AG20443 (cell line): Measurements from ENCODE around the gene TAF3.

ENCODE experiments used
- DNase-seq: peaks from one replicate; pipeline ENCODE4 v3.0.0; 2012; ENCODE audit warnings: low spot score, mixed read lengths

Gene TAF3

GRCh38 chr10:8034466-8035005 lies 216.2 kb downstream of the TAF3 start:
- peak; percentile 21 for DNase-seq

DNA sequence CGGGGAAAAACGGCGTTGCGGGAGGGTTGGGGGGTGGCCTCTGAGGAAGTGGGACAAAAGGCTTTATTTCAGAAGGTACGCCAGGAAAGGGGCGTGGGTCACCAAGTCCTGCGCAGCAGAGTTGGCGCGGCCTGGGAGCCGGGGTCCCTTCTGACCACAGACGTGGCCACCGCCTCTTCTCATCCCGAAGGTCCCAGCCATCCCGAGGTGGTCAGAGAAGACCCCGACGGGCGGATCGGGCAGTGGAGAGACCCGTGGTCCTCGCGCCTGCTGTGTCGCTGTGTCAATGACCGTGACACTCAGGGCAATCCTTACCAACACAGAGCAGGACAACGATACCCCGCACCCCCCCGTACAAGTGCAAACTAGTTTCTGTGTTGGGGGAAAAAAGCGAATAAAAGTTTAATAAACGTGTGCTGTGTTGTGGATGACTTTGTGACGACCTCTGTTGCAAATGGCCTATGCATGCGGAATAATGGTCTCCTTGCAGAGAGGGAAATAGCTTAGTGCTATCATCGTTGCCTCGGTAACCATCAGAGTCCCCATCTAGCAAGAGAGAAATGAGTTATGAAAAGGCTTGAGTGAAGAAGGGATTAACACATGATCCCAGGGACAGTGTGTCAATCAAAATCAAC lies 216.8 kb downstream of the TAF3 start:
- DNase-seq: peak; percentile 6

DNA sequence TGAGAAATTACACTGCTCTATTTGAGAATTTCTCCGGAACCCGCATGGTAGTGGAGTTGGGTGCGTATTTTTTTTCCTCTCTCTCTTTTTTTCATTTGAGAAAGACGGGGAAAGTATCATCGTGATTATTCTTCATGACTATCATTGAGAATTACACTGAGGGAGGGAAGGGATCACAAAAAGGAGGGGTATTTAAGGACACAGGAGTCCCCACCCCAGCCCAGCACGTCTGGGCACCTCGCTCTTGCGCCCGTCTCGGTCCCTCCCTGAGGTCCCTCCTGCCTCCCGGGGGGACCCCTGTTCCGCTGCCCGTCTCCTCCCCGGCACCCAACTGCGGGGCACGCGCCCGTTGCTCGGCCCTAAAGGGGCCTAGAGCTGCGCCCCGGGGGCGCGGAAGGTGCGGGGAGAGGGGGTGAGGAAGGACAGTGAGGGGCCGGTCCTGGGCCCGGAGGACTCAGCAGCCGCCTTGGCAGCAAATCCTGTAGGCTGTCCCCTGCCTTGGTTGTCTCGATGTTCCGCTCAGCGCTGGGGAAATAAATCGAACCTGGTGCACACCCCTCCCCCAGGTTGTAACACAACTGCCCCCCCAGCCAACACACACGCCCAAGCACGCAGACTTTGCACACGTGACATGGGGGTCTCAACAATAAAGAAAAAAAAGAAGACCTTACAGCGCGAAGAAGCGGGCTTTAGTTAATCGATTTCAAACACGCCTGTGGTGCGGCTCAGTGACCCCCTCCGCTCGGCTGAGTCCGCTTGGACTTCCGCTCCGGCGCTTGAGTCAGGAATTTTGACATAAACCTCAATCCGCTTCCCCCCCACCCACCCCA lies 217.6 kb downstream of the TAF3 start:
- DNase-seq: peak; percentile 7

DNA sequence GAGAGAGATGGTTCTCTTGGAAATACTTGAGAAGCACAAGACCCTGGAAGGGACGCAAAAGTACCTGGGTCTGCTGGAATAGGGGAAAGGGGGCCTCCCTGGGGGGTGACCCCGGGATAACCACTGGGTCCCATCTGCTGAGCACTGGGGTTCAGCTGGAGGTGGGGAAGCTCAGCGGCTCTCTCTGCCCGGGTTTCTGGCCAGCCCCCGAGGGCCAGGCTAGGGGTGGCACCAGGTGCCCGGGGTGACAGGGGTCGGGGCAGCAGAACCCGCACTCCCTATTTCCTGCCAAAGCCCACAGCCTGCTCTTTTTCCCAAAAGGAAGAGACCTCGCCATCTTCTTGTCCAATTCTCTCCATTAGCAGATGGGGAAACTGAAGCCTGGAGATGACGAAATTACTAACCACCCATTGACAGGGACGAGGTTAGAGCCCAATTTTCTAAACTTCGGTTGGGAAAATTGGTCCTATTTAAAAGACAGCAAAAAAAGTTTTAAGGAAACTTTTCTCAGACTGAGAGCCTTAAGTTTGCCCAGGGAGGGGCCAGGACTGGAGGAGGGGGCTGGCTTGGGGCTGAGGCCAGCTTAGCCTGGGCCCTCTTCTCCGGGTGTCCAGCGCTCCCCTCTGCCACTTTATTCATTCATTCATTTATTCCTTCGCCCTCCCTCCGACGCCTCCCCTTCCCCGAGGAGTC lies 218.3 kb downstream of the TAF3 start:
- DNase-seq: peak; percentile 7

- DNase-seq: peak; percentile 14
Observed at GRCh38 chr10:8037199-8037801, 219.0 kb downstream of the TAF3 start.

DNA sequence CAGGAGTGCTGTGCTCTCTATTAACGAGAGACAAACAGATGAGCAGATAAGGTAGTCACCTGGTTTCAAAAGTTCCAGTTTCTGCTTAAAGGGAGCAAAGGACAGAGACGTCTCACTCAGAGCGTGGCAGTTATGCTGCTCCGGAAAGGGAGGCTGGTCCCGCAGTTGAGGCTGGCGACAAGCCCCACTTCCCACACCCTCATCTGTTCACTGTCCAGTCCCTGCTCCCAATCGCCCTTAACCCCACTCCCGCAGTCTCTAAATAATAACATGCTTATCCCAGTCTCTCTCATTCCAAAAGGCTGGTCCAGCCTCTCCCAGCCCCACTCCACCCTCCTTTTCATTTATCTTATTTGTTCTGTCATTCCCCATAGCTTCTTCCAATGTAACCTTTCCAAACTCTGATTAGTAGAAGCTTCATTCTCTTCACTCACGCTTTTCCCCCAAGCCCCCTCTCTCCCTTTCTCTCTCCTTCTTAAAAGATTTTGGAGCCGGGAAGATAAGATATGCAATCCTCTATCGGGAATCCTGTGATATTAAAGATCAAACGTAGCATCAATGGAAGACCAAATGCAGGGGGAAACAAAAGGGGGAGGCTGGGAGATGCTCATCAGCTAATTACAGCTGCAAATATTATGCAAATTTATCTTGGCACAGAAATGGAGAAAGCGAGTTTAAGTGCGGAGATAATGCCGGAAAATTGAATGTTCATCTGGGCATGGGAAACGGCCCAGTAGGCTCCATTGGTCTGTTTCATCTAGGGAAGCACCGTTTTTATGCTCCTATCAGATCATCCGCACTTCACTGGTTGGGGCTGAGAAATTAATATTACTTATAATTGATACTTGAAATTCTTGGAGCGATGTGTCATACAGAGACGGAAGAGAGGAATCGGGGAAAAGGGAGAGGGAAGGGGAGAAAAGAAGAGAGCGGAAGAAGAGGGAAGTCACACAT lies 219.9 kb downstream of the TAF3 start:
- peak; percentile 7 for DNase-seq

- DNase-seq: no peak
Observed at GRCh38 chr10:8039321-8039881, 221.1 kb downstream of the TAF3 start.

DNA sequence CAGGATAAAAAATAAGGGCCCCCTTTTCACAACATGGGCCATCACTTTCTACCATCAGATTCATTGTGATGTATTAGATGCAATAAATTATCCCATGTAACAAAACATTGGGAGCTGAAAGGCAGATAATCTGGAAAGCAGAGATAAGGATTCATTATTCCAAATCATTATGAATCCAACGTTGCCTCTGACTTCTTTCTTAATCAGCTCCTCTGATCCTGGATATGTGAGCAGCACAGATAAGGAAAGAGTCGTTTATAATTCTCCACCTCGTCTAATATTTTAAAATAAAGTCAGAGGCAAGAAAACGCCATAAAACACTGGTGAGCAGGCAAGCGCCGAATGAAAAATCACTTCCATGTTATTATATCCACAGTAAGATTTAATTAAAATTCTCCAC lies 222.3 kb downstream of the TAF3 start:
- DNase-seq: no peak

DNA sequence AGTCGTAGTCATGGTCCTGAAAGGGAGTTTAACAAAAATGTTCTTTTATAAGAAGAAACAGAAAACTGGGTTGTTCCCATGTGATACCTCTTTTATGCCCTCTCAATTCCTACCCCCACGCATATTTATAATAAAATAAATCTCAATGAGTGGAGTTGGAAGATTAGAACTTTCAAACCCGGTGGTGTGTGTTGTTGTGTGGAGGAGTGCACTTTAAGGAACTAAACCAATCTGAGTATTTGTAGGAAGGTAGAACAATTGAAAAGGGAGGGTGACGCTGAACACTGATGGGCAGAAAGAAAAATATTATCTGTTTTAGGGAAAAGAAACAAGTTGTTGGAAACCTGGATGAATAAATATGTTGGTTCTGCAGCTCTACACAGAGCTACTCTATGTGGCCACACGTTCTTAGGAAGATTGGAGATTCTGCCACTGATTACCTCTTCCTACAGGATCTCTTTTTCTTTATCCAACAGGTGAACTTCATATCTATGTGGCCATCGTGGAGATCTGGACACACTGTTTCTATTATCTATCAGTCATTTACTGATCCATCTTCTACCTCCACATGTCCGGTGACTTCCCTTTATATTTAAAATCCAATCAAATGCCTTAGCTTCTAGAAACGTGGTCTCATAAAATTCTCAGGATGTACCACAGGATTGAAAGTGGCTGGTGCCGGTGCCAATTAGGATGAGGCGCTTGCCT lies 223.1 kb downstream of the TAF3 start:
- no peak for DNase-seq

- DNase-seq: peak; percentile 10
Observed at GRCh38 chr10:8041992-8042720, 223.9 kb downstream of the TAF3 start.

DNA sequence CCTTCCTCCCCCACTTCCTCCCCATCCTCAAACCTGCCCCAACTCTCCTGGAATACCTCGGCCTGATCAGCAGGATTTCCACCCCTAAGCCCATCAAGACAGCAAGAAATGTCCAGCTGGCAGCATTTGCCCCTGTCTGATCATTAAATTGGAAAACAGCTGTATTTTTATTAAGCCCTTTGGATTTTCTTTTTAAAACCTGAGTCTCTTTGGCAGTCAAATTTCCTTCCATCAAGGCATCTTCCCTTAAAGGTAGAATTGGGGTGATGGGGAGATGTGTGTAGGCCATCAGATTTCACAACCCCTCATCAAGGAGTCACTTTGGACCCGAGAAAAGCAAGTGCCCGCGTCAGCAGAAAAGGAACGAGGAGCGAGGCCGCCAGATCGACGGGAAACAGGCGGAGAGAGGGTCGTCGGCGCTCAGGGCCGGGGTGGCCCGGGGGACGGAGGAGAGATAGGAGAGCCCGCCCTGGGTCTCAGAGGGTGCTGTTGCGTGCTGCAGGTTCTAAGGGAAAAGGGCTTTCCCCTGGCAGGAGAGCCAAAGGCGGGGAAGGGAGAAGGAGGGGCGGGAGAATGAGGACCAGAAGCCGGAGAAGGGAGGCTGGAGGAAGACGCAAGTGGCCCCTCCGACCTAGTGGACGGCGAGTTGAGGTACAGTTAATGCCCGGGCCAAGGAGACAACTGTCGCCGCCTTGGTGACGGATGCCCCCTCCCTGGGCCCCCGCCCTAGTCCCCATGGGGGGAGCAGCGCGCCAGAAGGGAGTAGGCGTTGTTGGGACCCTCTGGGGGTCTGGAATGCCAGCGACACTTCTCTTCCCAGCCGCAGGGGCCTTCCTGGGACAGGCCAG lies 224.6 kb downstream of the TAF3 start:
- DNase-seq: peak; percentile 12

DNA sequence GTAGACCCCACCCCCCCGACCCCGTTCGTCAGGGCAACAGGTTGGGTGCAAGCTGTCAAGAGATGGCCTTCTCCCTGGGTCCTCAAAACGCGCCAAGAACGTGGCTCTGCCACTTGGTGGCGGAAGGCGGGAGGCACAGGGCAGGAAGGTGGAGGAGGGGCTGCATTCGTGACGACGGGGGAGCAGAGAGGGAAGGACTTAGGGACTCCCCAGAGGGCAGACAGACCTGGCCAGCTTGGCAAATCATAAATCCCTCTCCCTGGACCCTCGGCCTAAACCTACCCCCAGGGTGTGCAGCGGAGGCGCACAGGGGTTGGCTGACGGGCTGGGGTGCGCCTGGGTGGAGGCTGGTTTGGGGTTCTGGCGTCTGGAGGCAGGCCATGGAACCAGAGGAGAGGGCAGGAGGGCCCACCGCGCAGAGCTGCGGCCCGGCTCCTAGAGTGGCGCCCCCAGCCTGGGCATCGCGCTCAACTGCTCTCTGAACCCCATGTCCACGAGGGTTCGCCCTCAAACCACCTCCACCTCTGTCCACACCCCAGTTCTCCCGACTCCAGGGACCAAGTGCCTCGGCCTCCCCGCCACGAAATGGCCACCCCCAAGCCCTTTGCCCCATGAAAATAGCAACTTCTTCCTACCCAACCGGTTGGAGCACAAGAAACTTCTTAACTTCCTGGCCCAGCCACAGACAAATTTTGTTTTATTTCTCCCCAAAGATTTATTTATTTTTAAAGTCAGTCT lies 225.4 kb downstream of the TAF3 start:
- DNase-seq: peak; percentile 14

GRCh38 chr10:8044331-8044907 lies 226.1 kb downstream of the TAF3 start:
- peak; percentile 7 for DNase-seq

- peak; percentile 32 for DNase-seq
Observed at GRCh38 chr10:8044908-8045725, 226.8 kb downstream of the TAF3 start.

GRCh38 chr10:8045726-8046494 lies 227.6 kb downstream of the TAF3 start:
- peak; percentile 11 for DNase-seq
